Measurements from ENCODE around the gene HDDC2. TPM values are rescaled to one million over a fixed set of nuclear protein-coding genes. Genes with fewer than 3 reads are reported as not detected.

HDDC2 gene
- total and polyA plus RNA-seq, 9 of the 15 experiments (the other 6 are each of a cell fraction or from before 2014, with no cell fraction given) = 194 to 632 (median 294) TPM

GRCh38 chr6:125294036-125294435 is 7.7 kb downstream of the HDDC2 start:
- in situ Hi-C loops (cut with MboI) = no loop called here
- TF ChIP-seq EGR1 (conservative IDR thresholded peaks at IDR 0.05) = no peak
- no peak for TF ChIP-seq ZNF766 (CRISPR knock-in tag; conservative IDR thresholded peaks at IDR 0.05)
- no peak for TF ChIP-seq TARDBP (IDR thresholded peaks at IDR 0.05)
- TF ChIP-seq GTF2A2 (tag; IDR thresholded peaks at IDR 0.05) = no peak
- TF ChIP-seq ZNF778 (CRISPR knock-in tag; IDR thresholded peaks at IDR 0.05) = no peak
- no peak for TF ChIP-seq MTF1 (CRISPR knock-in tag; IDR thresholded peaks at IDR 0.05; ENCODE audit: borderline replicate concordance)
- TF ChIP-seq ZBTB17 (CRISPR knock-in tag; IDR thresholded peaks at IDR 0.05) = no peak
- no peak for TF ChIP-seq ZNF586 (CRISPR knock-in tag; conservative IDR thresholded peaks at IDR 0.05)
- TF ChIP-seq, protein P1, sequence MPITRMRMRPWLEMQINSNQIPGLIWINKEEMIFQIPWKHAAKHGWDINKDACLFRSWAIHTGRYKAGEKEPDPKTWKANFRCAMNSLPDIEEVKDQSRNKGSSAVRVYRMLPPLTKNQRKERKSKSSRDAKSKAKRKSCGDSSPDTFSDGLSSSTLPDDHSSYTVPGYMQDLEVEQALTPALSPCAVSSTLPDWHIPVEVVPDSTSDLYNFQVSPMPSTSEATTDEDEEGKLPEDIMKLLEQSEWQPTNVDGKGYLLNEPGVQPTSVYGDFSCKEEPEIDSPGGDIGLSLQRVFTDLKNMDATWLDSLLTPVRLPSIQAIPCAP (CRISPR knock-in tag; IDR thresholded peaks at IDR 0.05; ENCODE audit: borderline replicate concordance) = no peak
- no peak for TF ChIP-seq ZNF518B (CRISPR knock-in tag; IDR thresholded peaks at IDR 0.05)
- TF ChIP-seq ZNF511 (CRISPR knock-in tag; IDR thresholded peaks at IDR 0.05) = no peak
- no peak for TF ChIP-seq NCOA2 (IDR thresholded peaks at IDR 0.05; ENCODE audit: partially characterized antibody in 2 of 2)
- no peak for TF ChIP-seq SIRT6 (IDR thresholded peaks at IDR 0.05; ENCODE audit: low read depth, low read length)
- TF ChIP-seq, protein P2, sequence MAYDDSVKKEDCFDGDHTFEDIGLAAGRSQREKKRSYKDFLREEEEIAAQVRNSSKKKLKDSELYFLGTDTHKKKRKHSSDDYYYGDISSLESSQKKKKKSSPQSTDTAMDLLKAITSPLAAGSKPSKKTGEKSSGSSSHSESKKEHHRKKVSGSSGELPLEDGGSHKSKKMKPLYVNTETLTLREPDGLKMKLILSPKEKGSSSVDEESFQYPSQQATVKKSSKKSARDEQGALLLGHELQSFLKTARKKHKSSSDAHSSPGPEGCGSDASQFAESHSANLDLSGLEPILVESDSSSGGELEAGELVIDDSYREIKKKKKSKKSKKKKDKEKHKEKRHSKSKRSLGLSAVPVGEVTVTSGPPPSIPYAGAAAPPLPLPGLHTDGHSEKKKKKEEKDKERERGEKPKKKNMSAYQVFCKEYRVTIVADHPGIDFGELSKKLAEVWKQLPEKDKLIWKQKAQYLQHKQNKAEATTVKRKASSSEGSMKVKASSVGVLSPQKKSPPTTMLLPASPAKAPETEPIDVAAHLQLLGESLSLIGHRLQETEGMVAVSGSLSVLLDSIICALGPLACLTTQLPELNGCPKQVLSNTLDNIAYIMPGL (CRISPR knock-in tag; IDR thresholded peaks at IDR 0.05) = no peak

More at GRCh38 chr6:125294036-125294435, 7.7 kb downstream of the HDDC2 start:
- H3K4me2 ChIP-seq (ENCODE audit: insufficient read depth, low read length) = no peak overlapping the region
- DNase-seq (ENCODE audit: extremely low read depth in 1 of 4, low spot score in 3 of 4) = no peak
- 86% methylated on average over 1 of the region's 1 CpG for WGBS (ENCODE audit: insufficient coverage, low coverage, missing lambda C conversion rate)
- H3K9me1 ChIP-seq (ENCODE audit: control insufficient read depth, insufficient read depth, low read length) = peaks cover 4% of the 10 kb centered on the region
- no peak overlapping the region for H3K9ac ChIP-seq (ENCODE audit: insufficient read depth in 1 of 2, low read depth in 2 of 2, low read length in 2 of 2)
- peaks cover 0 to 25% of the 10 kb centered on the region in 2 experiments; a peak in 2 of 5 replicates for H3K4me1 ChIP-seq (replicated peaks in 1 of 2; ENCODE audit: control insufficient read depth in 2 of 2, insufficient read depth in 2 of 2, low read length in 2 of 2)
- no peak overlapping the region for H2AFZ ChIP-seq (ENCODE audit: low read depth, low read length)
- peaks cover 82% of the 10 kb centered on the region for H3K79me2 ChIP-seq (ENCODE audit: control insufficient read depth, insufficient read depth, low read length)
- no peak overlapping the region for H3K27ac ChIP-seq (ENCODE audit: extremely low read depth, low read depth, low read length)
- no peak for FAIRE-seq
- ChIA-PET POLR2A (interaction anchor here (0.7 to 1.3 kb wide), 3 partner anchors 53 to 496 kb away, joined by 3 read pairs; partner anchors contain the start of genes NCOA7 and TPD52L1), CTCF (ENCODE audit: low intra/inter-chr PET ratio) (no interaction called here)
- intact Hi-C loops (cut with micrococcal nuclease) = no loop called here
- H3K36me3 ChIP-seq (ENCODE audit: control insufficient read depth, insufficient read depth, low read length) = peaks cover 97% of the 10 kb centered on the region
- no TSS peak for BruUV-seq (replicated peaks)
- H3K4me3 ChIP-seq = no peak overlapping the region
- ATAC-seq = 0 out of 3 replicates have a peak, but pooled peaks have one; percentile 9
- no peaks in the 10 kb centered on the region for H3K27me3 ChIP-seq (ENCODE audit: control insufficient read depth in 2 of 2, insufficient read depth in 2 of 2, low read length in 2 of 2)
- peaks cover 4% of the 10 kb centered on the region; the same call in 1 of the 2 replicates for H4K20me1 ChIP-seq (replicated peaks; ENCODE audit: control insufficient read depth, insufficient read depth, low read length)
- no peaks in the 10 kb centered on the region for H3K9me3 ChIP-seq (replicated peaks; ENCODE audit: control insufficient read depth, insufficient read depth, low read depth, low read length)
